Vagina (tissue), 2 donors: Measurements from ENCODE around the gene MYO1A.
"Not testable (repeated sequence)": the region's sequence is repeated elsewhere in the genome, so short reads cannot be mapped to it uniquely, and the experiment has no call there.

ENCODE experiments used
- POLR2A ChIP-seq, 2 donors: fragments of 450-650 bp; IDR thresholded peaks; one replicate each; pipeline ENCODE4 v1.6.1; 2017; ENCODE audit warnings: antibody characterized with exemption in 2 of 2, mild to moderate bottlenecking in 2 of 2, moderate library complexity in 2 of 2
- POLR2AphosphoS5 ChIP-seq, 2 donors: sonication (generic); formaldehyde crosslinking; IDR thresholded peaks; one replicate each; pipeline ENCODE4 v1.9.0; 2017; ENCODE audit warnings: antibody characterized with exemption in 2 of 2, mild to moderate bottlenecking in 2 of 2, low read depth in 1 of 2; ENCODE audit not compliant: insufficient read depth in 1 of 2
- TF ChIP-seq, protein P1 (sequence below), 3 experiments: fragments of 450-650 bp in 2 of 3; fragments of 200-600 bp in 1 of 3; sonication (generic) in 1 of 3; IDR thresholded peaks; one replicate each; pipeline ENCODE4 v1.5.1; 2017 to 2019; ENCODE audit warnings: antibody characterized with exemption in 3 of 3, mild to moderate bottlenecking in 2 of 3, moderate library complexity in 2 of 3

- TF ChIP-seq, protein P1, sequence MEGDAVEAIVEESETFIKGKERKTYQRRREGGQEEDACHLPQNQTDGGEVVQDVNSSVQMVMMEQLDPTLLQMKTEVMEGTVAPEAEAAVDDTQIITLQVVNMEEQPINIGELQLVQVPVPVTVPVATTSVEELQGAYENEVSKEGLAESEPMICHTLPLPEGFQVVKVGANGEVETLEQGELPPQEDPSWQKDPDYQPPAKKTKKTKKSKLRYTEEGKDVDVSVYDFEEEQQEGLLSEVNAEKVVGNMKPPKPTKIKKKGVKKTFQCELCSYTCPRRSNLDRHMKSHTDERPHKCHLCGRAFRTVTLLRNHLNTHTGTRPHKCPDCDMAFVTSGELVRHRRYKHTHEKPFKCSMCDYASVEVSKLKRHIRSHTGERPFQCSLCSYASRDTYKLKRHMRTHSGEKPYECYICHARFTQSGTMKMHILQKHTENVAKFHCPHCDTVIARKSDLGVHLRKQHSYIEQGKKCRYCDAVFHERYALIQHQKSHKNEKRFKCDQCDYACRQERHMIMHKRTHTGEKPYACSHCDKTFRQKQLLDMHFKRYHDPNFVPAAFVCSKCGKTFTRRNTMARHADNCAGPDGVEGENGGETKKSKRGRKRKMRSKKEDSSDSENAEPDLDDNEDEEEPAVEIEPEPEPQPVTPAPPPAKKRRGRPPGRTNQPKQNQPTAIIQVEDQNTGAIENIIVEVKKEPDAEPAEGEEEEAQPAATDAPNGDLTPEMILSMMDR (IDR thresholded peaks at IDR 0.05) = not testable (repeated sequence)
- TF ChIP-seq POLR2AphosphoS5 (IDR thresholded peaks at IDR 0.05; ENCODE audit: insufficient read depth in 1 of 2, low read depth in 1 of 2); POLR2A (IDR thresholded peaks at IDR 0.05): not testable (repeated sequence)
Observed at GRCh38 chr12:57053146-57053545, 3.2 kb upstream of the MYO1A start.
